NCI-H1092 (cell line): ENCODE results near the gene DCLRE1B.
A peak's percentile ranks its signal among the peaks of the same experiment; 100 is the strongest.

ENCODE experiments used
- DNase-seq: peaks from one replicate; lab custom pipeline; 2025; lab: John Stamatoyannopoulos, UW

The DCLRE1B gene

GRCh38 chr1:113904674-113905434, at the start of gene DCLRE1B, which contains the start of gene AP4B1:
Gene DCLRE1B, plus strand, starts transcription at chr1:113905326. Its CDS starts 261 bp downstream, at chr1:113905587.
Gene AP4B1, minus strand, starts transcription at chr1:113904799. Its CDS starts 82 bp downstream, at chr1:113904717.
- DNase-seq, result peak; percentile 99

GRCh38 chr1:113855630-113856400, 49.3 kb upstream of the DCLRE1B start:
- no peak for DNase-seq

- DNase-seq, result no peak
Measured at GRCh38 chr1:113856401-113856790, 48.7 kb upstream of the DCLRE1B start.

- DNase-seq, result no peak
Measured at GRCh38 chr1:113857776-113858175, 47.4 kb upstream of the DCLRE1B start.

- no peak for DNase-seq
Measured at GRCh38 chr1:113858418-113858817, 46.7 kb upstream of the DCLRE1B start.

- no peak for DNase-seq
Measured at GRCh38 chr1:113858982-113859381, 46.1 kb upstream of the DCLRE1B start.

- no peak for DNase-seq
Measured at GRCh38 chr1:113859478-113860175, 45.5 kb upstream of the DCLRE1B start.

GRCh38 chr1:113860891-113861290, 44.2 kb upstream of the DCLRE1B start:
- DNase-seq, result no peak

GRCh38 chr1:113861641-113862040, 43.5 kb upstream of the DCLRE1B start:
- DNase-seq, result no peak

GRCh38 chr1:113868387-113869083, 36.6 kb upstream of the DCLRE1B start:
- DNase-seq, result no peak

- DNase-seq, result no peak
Measured at GRCh38 chr1:113870778-113871177, 34.3 kb upstream of the DCLRE1B start.

GRCh38 chr1:113871597-113872113, 33.5 kb upstream of the DCLRE1B start, which contains the start of gene PTPN22:
Gene PTPN22, minus strand, starts transcription at chr1:113871712.
- no peak for DNase-seq

- no peak for DNase-seq
Measured at GRCh38 chr1:113872219-113872935, 32.7 kb upstream of the DCLRE1B start.

GRCh38 chr1:113874012-113874879, 30.9 kb upstream of the DCLRE1B start:
- DNase-seq, result no peak

GRCh38 chr1:113875714-113876113, 29.4 kb upstream of the DCLRE1B start:
- DNase-seq, result no peak

- no peak for DNase-seq
Measured at GRCh38 chr1:113876176-113876575, 28.9 kb upstream of the DCLRE1B start.

GRCh38 chr1:113879739-113880038, 25.4 kb upstream of the DCLRE1B start:
- DNase-seq, result no peak

GRCh38 chr1:113881661-113882060, 23.5 kb upstream of the DCLRE1B start:
- no peak for DNase-seq

- no peak for DNase-seq
Measured at GRCh38 chr1:113886417-113887401, 18.4 kb upstream of the DCLRE1B start.
